ENCODE data around the gene NLRP12. TPM values are rescaled to one million over a fixed set of nuclear protein-coding genes. Genes with fewer than 3 reads are reported as not detected.

The NLRP12 gene
- total RNA-seq, 2 experiments from 2014 or later: not detected

DNA sequence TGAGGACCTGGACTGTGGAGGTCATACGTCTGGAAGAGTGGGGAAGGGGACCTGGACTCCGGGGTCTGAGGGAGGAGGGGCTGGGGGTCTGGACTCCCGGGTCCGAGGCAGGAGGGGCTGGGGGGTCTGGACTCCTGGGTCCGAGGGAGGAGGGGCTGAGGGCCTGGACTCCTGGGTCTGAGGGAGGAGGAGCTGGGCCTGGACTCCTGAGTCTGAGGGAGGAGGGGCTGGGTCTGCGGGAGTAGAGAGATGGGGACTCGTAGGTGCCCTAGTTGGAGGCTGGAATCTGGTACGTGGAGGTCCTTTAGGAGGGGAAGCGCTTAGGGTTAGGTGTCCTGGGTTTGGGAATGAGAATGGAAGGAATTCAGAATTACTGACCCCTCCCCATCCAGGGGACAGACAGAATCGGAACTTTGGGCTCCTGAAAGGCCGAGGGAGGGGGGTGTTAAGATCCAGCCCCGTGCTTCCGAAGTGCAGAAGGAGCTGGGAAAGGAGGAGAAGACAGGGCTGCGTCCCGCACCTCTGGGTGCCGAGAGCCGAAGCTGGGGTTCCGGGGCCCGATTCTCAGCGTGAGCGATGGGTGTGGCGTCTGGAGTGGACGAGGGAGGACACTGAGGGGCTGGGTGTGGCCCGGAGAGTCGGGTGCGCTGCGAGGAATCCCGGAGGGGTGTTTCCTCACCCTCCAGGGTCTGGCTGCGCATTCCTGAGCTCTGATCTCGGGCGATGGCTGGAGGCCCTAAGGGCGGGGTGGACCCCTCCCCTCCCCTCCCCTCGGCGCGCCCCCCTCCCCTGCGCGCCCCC, 44.2 kb upstream of the NLRP12 start:
- POLR2A ChIA-PET: no interaction called here

DNA sequence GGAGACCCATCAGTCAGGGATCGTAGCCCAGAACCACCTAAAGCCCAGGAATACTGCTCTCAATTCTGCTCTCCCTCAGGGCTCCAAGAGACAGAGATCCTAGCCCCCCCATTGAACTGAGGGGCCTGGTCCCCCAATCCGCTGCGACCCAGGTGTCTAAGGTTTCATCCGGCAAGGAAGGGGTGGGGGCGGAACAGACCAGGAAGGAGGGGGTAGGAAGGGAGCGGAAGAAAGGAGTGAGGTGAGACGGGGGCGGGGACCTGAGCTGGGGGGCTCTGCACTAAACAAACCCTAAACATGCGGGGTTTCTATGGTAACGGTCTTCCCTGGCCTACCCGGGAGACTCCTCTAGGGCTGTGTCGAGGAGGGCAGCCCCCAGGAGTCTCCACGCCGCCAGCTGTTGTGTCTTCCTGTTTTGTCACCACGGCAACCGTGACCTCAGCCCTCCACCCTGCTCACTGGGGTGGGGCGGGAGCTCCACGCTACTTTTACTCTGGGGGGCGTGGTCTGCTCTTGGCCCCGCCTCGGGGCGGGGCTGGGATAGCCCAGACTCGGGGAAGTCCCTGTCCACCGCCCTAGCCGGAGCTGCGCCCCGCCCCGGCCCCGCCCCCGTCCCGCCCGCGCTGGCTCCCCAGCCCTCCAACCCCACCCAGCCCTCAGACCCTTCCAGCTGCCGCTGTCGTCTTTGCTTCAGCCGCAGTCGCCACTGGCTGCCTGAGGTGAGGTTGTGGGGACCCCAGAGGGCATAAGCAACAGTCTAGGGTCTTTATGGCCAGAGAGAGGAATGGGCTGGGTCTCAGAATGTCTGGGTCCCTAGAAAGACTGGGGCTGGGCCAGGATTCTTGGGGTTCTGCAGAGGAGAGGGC, 43.3 kb upstream of the NLRP12 start, which contains the start of gene MYADM:
MYADM (plus strand) TSS at position 659 of the 866 bp plus-strand sequence. CDS start 5,647 bp downstream, outside the sequence.
- no peaks in the 10 kb centered on the region for H3K9me3 ChIP-seq (ENCODE audit: low read length)
- no peak within 1 kb of the TSS for H3K27ac ChIP-seq (ENCODE audit: low read depth, low read length, poor library complexity, severe bottlenecking)
- POLR2A ChIA-PET: no interaction called here
- DNase-seq (ENCODE audit: low spot score): peak; percentile 97
- no peak for TF ChIP-seq EZH2phosphoT487 (IDR thresholded peaks at IDR 0.05; ENCODE audit: borderline replicate concordance, low read depth, low read length)
- TF ChIP-seq, protein P1, sequence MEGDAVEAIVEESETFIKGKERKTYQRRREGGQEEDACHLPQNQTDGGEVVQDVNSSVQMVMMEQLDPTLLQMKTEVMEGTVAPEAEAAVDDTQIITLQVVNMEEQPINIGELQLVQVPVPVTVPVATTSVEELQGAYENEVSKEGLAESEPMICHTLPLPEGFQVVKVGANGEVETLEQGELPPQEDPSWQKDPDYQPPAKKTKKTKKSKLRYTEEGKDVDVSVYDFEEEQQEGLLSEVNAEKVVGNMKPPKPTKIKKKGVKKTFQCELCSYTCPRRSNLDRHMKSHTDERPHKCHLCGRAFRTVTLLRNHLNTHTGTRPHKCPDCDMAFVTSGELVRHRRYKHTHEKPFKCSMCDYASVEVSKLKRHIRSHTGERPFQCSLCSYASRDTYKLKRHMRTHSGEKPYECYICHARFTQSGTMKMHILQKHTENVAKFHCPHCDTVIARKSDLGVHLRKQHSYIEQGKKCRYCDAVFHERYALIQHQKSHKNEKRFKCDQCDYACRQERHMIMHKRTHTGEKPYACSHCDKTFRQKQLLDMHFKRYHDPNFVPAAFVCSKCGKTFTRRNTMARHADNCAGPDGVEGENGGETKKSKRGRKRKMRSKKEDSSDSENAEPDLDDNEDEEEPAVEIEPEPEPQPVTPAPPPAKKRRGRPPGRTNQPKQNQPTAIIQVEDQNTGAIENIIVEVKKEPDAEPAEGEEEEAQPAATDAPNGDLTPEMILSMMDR (conservative IDR thresholded peaks at IDR 0.05; ENCODE audit: low read length): no peak
- intact Hi-C loops (cut with micrococcal nuclease; ENCODE audit: unreplicated experiment): no loop called here
- H3K4me3 ChIP-seq (ENCODE audit: low read depth, low read length, poor library complexity, severe bottlenecking): peak within 1 kb of the TSS; percentile 66
- H3K4me1 ChIP-seq (ENCODE audit: insufficient read depth, low read length, poor library complexity, severe bottlenecking): peaks cover 22% of the 10 kb centered on the region
- H3K79me2 ChIP-seq (ENCODE audit: insufficient read depth, low read depth, low read length): no peaks in the 10 kb centered on the region
- BruUV-seq (replicated peaks): no TSS peak
- CTCF ChIA-PET (ENCODE audit: unreplicated experiment): no interaction called here
- H2AFZ ChIP-seq (ENCODE audit: low read length): peak within 1 kb of the TSS; percentile 86
- H3K9me2 ChIP-seq (ENCODE audit: insufficient read depth, low read length): no peaks in the 10 kb centered on the region
- no peaks in the 10 kb centered on the region for H3K36me3 ChIP-seq (ENCODE audit: insufficient read depth, low read length)
- H3K4me2 ChIP-seq (ENCODE audit: low read length): peak within 1 kb of the TSS; percentile 79
- no peaks in the 10 kb centered on the region for H4K20me1 ChIP-seq (ENCODE audit: insufficient read depth, low read length)

More for the DNA sequence above, 44.2 kb upstream of the NLRP12 start:
- CTCF ChIA-PET (ENCODE audit: unreplicated experiment): no interaction called here
- no peak for DNase-seq (ENCODE audit: low spot score)
- Histone ChIP-seq H3K9me3 (ENCODE audit: low read length) (no peaks in the 10 kb centered on the region), H3K4me2 (ENCODE audit: low read length) (peak overlapping the region; percentile 67), H3K79me2 (ENCODE audit: insufficient read depth, low read depth, low read length) (no peaks in the 10 kb centered on the region), H3K36me3 (ENCODE audit: insufficient read depth, low read length) (no peaks in the 10 kb centered on the region), H3K4me1 (ENCODE audit: insufficient read depth, low read length, poor library complexity, severe bottlenecking) (peaks cover 22% of the 10 kb centered on the region), H2AFZ (ENCODE audit: low read length) (peak overlapping the region; percentile 60; the same call in 1 of the 2 replicates), H3K4me3 (ENCODE audit: low read depth, low read length, poor library complexity, severe bottlenecking) (peak overlapping the region; percentile 66), H4K20me1 (ENCODE audit: insufficient read depth, low read length) (no peaks in the 10 kb centered on the region), H3K27ac (ENCODE audit: low read depth, low read length, poor library complexity, severe bottlenecking) (no peak overlapping the region), H3K9me2 (ENCODE audit: insufficient read depth, low read length) (no peaks in the 10 kb centered on the region)
- intact Hi-C loops (cut with micrococcal nuclease; ENCODE audit: unreplicated experiment): no loop called here
- no peak for TF ChIP-seq EZH2phosphoT487 (IDR thresholded peaks at IDR 0.05; ENCODE audit: borderline replicate concordance, low read depth, low read length)
- TF ChIP-seq, protein P1 (conservative IDR thresholded peaks at IDR 0.05; ENCODE audit: low read length): no peak
- BruUV-seq (replicated peaks): no TSS peak
